T47D (cell line): ENCODE data around the gene TPST1.
"Not testable (repeated sequence)": the region's sequence is repeated elsewhere in the genome, so short reads cannot be mapped to it uniquely, and the experiment has no call there.

Experiments used
- DNase-seq, 2 experiments: peaks; one replicate each; pipeline versions ENCODE4 v3.0.0 to v3.0.0-alpha.2; 2011 to 2012; ENCODE audit warnings: low read depth in 1 of 2, low spot score in 1 of 2
- JUND ChIP-seq: IDR thresholded peaks from 2 replicates; pipeline ENCODE4 v1.6.1; 2012; ENCODE audit warnings: low read depth
- in situ Hi-C: cut with HindIII; loops from 2 replicates; pipeline ENCODE4 v1.10.0; 2016; ENCODE audit warnings: low sequenced_read_pairs, low pct_unique_long_range_greater_than_20kb

The TPST1 gene

DNA sequence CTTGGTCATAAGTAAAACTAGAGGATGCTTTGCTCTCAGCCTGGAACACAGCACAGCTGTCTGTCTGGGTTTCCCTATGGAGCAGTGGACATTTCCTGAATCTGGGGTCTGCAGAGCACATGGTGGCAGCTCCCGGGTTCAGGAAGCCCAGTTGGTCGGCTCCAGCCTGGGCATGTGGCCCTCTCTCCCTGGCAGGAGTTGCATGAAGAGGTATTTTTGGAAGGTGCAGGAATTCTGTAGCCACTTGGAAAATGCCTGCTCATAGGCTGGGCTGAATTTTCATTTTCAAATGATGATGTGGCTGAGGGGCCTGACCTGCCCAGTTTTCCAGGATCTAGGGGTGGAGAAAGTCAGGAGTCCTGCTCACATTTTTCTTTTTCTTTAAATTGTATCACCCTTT lies 6.7 kb upstream of the TPST1 start:
- in situ Hi-C loops: no loop called here
- TF ChIP-seq JUND: no peak
- no peak for DNase-seq

DNA sequence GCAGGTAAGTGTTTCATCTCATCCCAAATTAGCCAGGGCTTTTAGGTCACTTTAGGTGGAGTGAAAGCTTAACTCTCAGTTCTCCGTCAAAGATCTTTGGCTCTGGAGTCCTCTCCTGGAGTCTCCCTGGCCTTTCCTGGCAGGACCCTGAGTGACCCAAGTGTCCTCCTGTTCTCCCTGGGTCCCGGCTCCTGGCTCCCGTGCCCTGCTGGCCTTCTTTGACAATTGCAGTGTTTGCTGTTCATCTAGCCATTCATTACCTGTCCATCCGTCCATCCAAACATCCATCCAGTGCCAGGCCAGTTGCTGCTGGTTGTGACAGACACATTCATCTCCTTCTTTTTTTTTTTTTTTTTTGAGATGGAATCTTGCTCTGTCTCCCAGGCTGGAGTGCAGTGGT lies 6.2 kb upstream of the TPST1 start:
- in situ Hi-C loops: no loop called here
- no peak for TF ChIP-seq JUND

DNA sequence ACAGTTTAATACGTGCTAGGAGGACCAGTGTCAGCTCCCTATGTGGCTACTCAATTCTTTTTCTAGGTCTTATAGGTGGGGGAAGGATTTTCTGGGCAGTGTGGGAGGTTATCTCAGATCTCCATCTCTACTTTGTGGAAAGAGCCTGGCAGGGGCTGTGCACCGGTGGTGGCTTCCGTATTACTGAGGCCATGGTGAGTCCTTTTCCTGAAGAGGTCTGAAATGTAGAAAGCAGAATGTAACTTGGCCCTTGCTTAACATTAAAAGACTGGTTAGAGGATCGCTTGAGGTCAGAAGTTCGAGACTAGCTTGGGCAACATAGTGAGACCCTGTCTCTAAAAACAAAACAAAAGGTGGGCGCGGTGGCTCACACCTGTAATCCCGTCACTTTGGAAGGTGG lies 2.7 kb upstream of the TPST1 start:
- TF ChIP-seq JUND: no peak
- in situ Hi-C loops: no loop called here
- no peak for DNase-seq

More for the DNA sequence above, 6.2 kb upstream of the TPST1 start:
- no peak for DNase-seq

DNA sequence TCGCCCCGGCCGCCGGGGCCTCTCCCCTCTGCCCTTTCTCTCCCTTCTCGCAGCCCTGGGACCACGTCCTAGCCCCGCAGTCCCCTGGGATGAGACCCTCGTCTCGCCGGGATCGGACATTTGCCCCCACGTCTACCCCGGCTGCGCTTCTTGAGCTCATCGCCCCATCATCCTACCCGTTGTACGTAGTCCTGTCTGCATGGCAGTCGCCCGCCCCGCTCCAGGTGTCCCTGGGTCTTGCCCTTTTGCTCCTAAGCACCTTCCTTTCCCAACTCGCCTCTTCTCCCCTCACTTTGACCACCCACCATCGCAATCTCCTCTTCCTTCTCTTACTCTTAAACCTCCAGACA lies 582 bp downstream of the TPST1 start:
- in situ Hi-C loops: no loop called here
- DNase-seq: peak in 1 of 2 experiments; percentile 41
- TF ChIP-seq JUND: no peak

DNA sequence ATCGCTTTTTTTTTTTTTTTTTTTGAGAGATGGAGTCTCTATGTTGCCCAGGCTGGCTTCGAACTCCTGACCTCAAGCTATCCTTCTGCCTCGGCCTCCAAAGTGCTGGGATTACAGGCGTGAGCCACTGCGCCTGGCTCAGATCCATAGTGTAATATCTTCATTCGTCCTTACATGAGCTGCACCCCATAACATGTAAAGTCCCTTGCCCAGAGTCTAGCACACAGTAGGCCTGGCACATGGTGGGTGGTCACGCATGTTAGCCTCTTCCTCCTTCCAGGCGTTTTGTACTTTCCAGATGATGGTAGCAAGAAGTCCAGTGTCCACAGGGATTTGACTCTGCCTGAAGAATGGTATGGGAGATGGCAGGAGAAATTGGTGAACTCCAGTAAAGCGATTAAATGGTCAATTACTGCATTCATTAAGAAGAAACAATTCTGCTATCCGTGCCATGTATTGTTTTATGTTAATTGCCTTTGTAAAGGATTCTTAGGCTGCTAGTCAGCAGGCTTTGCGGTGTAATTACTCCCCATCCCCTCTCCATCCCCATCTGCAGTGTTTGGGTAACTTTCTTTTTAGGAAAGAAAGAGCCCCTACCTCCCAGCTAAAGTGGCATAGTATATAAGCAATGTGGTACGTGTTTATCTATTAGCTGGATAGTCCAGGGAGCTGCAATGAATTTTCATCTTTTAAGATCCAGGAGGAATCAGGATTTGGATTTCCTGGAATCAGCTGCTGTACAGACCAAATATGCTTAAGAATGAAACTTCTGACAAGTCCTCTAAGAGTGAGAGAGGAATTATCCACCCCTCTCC lies 1.2 kb downstream of the TPST1 start:
- in situ Hi-C loops: no loop called here
- TF ChIP-seq JUND: no peak
- DNase-seq: no peak

DNA sequence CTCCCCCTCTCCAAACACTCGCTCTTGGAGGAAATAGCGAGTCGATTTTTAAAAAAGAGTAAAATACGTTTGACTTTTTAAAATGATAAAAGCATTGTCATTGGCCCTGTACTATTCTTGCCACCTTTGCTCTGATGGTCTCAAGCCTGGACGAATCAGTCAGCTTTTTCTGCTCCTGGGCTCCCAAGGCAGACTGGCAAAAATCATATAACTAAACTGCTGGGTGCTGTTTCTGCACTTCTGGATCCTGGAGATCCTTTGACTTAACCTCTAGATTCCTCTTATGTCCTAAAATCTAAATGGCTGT lies 1.8 kb downstream of the TPST1 start:
- DNase-seq: no peak
- no peak for TF ChIP-seq JUND
- in situ Hi-C loops: no loop called here

DNA sequence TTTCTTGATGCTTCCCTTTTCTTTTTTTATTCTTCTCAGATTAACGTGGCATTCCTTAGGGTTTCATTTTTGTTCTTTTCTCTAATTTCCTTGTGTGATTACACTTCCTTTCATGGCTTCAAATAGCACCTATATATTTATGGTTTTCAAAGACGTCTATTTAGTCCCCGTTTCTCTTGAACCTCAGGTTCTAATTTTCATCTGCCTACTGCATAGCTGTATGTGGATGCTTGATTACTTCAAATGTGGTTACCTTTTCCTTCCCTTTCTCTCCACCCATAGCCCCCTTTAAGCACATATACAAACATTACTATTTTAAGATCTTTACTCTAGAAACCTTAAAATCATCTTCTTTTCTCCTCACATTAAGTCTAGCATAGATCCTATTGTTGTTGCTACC lies 2.4 kb downstream of the TPST1 start:
- no peak for TF ChIP-seq JUND
- in situ Hi-C loops: no loop called here
- no peak for DNase-seq

DNA sequence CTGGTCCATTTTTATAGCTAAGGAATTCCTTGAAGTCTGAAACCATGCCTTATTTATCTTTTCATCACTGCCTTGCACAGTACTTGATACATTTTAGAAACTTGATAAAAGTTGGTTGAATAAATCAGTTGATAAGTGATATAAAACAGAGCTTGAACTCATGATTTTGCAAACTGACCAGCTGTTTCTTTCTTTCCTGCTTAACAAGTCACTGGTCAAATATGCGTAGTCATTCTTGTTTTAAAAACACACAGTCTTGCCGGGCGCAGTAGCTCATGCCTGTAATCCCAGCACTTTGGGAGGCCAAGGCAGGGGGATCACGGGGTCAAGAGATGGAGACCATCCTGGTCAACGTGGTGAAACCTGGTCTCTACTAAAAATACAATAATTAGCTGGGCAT lies 6.3 kb downstream of the TPST1 start:
- DNase-seq: no peak
- TF ChIP-seq JUND: no peak
- in situ Hi-C loops: no loop called here

DNA sequence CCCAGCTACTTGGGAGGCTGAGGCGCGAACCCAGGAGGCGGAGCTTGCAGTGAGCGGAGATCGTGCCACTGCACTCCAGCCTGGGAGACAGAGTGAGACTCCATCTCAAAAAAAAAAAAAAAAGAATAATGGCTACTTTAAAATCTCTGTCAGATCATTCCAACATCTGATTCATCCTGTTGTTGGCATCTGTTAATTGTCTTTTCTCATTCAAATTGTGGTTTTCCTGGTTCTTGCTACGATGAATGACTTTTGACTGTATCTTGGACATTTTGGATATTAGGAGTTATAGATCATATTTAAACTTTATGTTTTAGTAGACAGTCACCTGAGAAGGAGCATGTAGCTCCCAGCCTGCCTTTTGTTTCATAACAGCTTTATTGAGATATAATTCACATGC lies 8.5 kb downstream of the TPST1 start:
- DNase-seq: no peak
- no peak for TF ChIP-seq JUND
- in situ Hi-C loops: no loop called here

DNA sequence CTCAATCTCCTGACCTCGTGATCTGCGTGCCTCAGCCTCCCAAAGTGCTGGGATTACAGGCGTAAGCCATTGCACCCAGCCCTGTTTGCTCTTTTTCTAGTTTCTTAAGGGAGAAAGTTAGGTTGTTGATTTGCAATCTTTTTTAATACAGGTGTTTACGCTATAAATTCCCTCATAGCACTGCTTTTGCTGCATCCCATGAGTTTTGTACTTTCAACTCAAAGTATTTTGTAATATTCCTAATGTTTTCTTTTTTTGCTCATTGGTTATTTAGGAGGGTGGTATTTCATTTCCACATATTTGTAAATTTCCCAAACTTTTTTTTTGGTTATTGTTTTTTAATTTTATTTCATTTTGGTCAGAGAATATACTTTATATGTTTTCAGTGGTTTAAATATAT lies 11.6 kb downstream of the TPST1 start:
- no peak for DNase-seq
- in situ Hi-C loops: no loop called here
- no peak for TF ChIP-seq JUND

DNA sequence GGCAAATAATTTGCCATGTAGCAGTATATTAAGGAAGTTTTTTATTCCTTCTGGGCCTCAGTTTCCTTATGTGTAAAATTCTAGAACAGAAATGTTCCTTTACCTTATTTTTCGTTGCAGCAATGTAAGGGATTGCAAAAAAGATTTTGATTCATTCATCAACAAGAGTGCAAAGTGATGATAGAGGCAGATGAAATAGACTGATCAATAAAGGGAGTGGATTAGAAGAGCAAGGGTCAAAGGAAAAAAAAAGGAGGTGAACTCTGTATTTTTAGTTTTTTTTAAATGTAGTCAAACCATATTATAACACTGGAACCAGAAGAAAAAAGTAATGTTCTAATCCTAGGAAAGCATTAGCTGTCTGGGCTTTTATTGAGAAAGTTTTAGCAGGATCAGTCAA lies 14.7 kb downstream of the TPST1 start:
- no peak for TF ChIP-seq JUND
- no peak for DNase-seq
- in situ Hi-C loops: no loop called here

DNA sequence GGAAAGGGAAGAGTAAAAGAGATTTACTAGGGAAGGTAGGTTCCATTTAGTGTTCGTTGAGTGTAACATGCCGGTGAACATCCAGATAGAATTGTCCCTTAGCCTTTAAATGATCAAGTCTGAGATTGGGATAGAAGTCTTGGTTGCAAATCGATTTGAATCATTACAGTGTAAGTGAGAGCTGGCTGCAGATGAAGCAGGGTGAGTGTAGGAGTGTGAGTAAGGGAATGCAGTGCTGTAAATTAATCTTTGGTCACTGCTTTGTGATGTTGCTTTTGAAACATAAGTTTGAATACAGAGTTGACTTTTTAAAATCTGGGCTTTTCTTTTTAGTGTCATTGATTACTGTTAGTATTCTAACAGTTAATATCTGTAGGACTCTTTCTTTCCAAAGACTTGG lies 16.3 kb downstream of the TPST1 start:
- in situ Hi-C loops: no loop called here
- no peak for TF ChIP-seq JUND
- no peak for DNase-seq

DNA sequence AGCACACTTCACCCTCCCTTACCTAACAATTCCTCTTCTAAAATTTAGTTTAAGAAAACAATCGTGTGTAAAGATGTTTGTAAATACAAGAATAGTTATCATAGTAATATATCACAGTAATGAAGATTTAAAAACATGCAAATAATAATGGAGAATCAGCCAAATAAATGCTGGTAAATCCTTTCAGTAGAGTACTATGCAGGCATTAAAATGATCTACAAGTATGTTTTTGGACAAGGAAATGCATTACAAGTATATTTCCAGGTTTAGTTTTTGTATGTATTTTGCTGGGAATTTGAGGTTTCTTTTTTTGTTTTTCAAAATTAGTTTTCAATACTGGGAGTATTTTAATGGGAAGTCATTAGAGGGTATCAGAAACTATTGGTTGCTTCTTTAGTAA lies 22.7 kb downstream of the TPST1 start:
- in situ Hi-C loops: no loop called here
- DNase-seq: no peak
- TF ChIP-seq JUND: no peak

DNA sequence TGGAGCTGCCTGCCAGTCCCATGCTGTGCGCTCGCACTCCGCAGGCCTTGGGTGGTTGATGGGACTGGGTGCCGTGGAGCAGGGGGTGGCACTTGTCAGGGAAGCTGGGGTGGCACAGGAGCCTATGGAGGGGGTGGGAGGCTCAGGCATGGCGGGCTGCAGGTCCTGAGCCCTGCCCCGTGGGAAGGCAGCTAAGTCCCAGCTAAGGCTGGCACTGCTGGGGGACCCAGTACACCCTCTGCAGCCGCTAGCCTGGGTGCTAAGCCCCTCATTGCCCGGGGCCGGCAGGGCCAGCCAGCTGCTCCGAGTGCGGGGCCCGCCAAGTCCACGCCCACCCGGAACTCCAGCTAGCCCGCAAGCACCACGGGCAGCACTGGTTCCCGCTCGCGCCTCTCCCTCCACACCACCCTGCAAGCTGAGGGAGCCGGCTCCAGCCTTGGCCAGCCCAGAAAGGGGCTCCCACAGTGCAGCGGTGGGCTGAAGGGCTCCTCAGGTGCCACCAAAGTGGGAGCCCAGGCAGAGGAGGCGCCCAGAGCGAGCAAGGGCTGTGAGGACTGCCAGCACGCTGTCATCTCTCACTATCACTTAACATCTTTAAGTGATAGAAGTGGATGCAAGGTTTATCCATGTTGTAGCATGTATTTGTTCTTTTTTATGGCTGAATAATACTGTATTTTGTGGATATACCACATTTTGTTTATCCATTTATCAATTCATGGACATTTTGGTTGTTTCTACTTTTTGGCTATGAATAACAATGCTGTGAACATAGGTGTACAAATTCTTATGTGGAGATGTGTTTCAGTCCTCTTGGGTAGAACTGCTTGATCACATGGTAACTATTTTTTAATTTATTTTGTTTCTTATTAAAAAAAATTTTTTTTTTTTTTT lies 26.4 kb downstream of the TPST1 start:
- in situ Hi-C loops, DNase-seq: not testable (repeated sequence)
